Activated T-cell treated with anti-CD3 and anti-CD28 coated beads, Interleukin-2, amount 50 U/mL, for 72 hours (primary cell): ENCODE results near the gene GPATCH3. TPM values are rescaled to one million over a fixed set of nuclear protein-coding genes. Genes with fewer than 3 reads are reported as not detected.
A peak's percentile ranks its signal among the peaks of the same experiment; 100 is the strongest.
"Not testable (repeated sequence)": the region's sequence is repeated elsewhere in the genome, so short reads cannot be mapped to it uniquely, and the experiment has no call there.

Source experiments
- ATAC-seq, 2 donors: fragments of 150-1000 bp; cut with Tn5 transposase; replicated peaks in 1 of 2; 2 replicates each; pipeline ENCODE4 v1.10.0; 2021; ENCODE audit warnings: moderate library complexity in 2 of 2, mild to moderate bottlenecking in 1 of 2
- DNase-seq, 2 donors: peaks; one replicate each; pipeline ENCODE4 v3.0.0; 2021 to 2022; ENCODE audit warnings: mixed read lengths in 1 of 2
- H3K27ac Mint-ChIP-seq: one replicate; pipeline ENCODE4 v1.8.0; 2022; ENCODE audit warnings: mild to moderate bottlenecking, moderate library complexity, mixed read lengths
- H3K27me3 Mint-ChIP-seq: one replicate; pipeline ENCODE4 v1.8.0; 2022; ENCODE audit warnings: low read depth, mixed read lengths
- H3K36me3 Mint-ChIP-seq, 2 donors: one replicate each; pipeline ENCODE4 v1.8.0; 2022; ENCODE audit warnings: mixed read lengths in 2 of 2, mild to moderate bottlenecking in 1 of 2; ENCODE audit not compliant: insufficient read depth in 2 of 2
- H3K4me1 Mint-ChIP-seq: one replicate; pipeline ENCODE4 v1.8.0; 2022; ENCODE audit warnings: low read depth, mixed read lengths
- H3K4me3 Mint-ChIP-seq, 2 donors: one replicate each; pipeline ENCODE4 v1.8.0; 2022; ENCODE audit warnings: mild to moderate bottlenecking in 2 of 2, mixed read lengths in 2 of 2, moderate library complexity in 2 of 2
- H3K9me3 Mint-ChIP-seq, 2 donors: one replicate each; pipeline ENCODE4 v1.8.0; 2022; ENCODE audit warnings: mixed read lengths in 2 of 2
- total RNA-seq, 2 donors: library from RNA; stranded (reverse); gene quantifications; one replicate each; pipeline ENCODE4 v1.2.3, GENCODE V29; 2022

The GPATCH3 gene
- total RNA-seq, 2 donors from 2014 or later, result 10.9 to 11.9 TPM

DNA sequence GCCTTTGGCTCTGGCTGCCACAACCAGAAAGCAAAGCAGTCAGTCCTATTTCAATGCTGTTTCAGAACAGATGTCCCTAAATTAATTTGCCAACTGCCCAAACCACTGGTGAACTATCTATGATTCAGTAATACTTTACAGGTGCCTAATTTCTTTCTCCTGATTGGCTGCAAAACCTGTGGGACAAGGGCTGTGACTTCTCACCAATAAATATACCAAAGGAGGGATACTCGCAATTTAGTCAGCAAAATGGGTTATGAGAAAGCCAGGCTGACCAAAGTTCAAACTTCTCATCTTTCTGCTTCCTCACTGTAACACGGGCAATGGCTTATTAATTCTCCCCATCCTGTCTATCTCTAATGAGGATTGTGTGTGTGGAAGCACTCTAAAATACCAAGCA is 22.9 kb downstream of the GPATCH3 start:
- H3K9me3 Mint-ChIP-seq, result no peaks in the 10 kb centered on the region
- no peak overlapping the region for H3K27ac Mint-ChIP-seq
- H3K4me3 Mint-ChIP-seq, result no peak overlapping the region
- DNase-seq (no peak), ATAC-seq (no peak)
- no peaks in the 10 kb centered on the region for H3K4me1 Mint-ChIP-seq
- H3K27me3 Mint-ChIP-seq, result no peaks in the 10 kb centered on the region
- H3K36me3 Mint-ChIP-seq, result peaks cover 2 to 5% of the 10 kb centered on the region in 2 donors

DNA sequence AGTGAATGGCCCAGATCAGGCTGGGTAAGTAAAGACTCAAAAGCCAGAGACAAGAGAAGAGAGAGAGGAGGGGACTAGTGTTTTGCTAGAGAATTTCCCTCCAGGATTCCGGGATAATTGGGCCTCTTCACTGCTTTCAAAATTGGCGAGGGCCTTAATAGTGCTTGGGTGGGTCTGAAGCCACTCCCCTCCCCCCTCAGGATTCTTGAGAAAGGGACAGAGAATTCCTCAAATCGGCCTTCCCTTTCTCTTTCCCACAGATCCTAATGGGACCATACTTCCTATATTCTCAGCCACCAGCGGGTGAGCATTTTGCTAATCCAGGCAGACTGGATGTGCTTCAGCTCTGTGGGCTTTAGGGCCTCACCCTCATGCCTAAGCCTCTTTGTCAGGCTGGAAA is 25.4 kb downstream of the GPATCH3 start:
- peaks cover 0 to 4% of the 10 kb centered on the region in 2 donors for H3K36me3 Mint-ChIP-seq
- H3K4me1 Mint-ChIP-seq, result no peaks in the 10 kb centered on the region
- H3K9me3 Mint-ChIP-seq, result no peaks in the 10 kb centered on the region
- ATAC-seq (no peak), DNase-seq (no peak)
- no peaks in the 10 kb centered on the region for H3K27me3 Mint-ChIP-seq
- no peak overlapping the region for H3K4me3 Mint-ChIP-seq
- no peak overlapping the region for H3K27ac Mint-ChIP-seq

DNA sequence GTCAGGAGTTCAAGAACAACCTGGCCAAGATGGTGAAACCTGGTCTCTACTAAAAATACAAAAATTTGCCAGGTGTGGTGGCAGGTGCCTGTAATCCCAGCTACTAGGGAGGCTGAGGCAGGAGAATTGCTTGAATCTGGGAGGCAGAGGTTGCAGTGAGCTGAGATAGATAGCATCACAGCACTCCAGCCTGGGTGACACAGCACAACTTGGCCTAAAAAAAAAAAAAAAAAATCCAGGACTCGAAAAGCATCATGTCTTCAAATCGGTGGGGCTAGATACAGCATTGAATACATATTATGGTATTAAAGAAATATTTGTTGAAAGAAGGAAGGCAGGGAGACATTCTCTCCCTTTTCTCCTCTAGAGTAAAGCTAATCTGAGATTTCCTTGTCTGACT is 27.2 kb downstream of the GPATCH3 start:
- H3K4me3 Mint-ChIP-seq, ATAC-seq, H3K9me3 Mint-ChIP-seq, H3K27me3 Mint-ChIP-seq, H3K27ac Mint-ChIP-seq, DNase-seq, H3K36me3 Mint-ChIP-seq, H3K4me1 Mint-ChIP-seq: not testable (repeated sequence)

DNA sequence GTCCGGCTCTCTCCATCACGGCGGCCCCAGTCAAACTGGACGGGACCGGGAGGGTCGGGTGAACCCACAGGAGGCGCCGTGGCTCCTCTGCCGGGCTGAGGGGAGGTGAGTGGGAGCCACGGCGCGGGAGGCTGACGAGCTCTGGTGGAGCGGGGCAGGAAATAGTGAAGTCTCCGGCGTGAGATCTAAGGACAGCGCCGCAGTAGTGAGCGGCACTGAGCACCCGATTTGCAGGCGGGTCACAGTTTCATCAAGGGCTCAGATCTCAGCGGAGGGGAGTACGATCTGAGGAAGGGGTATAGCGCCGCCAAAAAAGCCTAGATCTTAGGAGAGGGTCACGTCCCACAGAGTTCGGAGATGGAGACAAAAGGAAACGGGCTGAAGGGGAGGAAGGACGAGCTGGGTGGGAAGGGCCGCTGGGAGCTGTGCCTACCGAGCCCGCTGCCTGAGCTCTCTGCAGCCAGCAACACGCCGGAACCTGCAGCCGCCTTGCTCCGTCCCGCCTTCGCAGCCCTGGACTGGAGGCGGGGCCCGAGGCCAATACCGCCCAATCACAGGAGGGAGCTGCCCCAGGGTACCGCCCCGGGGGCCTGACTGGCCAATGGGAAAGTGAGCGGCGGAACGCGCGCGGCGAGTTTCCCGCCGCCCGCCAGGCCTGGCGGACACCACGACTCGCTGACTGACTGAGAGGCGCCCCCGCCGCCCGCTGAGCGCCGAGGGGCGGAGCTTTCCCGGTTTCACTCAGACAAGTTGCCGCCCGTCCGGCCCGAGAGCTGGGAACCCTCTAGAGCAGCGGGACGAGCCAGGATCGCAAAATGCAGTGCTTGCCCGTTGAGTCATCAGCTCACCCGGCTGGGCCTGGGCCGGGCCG is 35.4 kb downstream of the GPATCH3 start:
- Mint-ChIP-seq H3K4me1 (peaks cover 25% of the 10 kb centered on the region), H3K27ac (peak overlapping the region; percentile 86), H3K27me3 (no peaks in the 10 kb centered on the region), H3K9me3 (no peaks in the 10 kb centered on the region), H3K4me3 (peak overlapping the region; percentile 96 to 98), H3K36me3 (no peaks in the 10 kb centered on the region)
- ATAC-seq (peak; percentile 95 to 97), DNase-seq (peak; percentile 97 to 98)

DNA sequence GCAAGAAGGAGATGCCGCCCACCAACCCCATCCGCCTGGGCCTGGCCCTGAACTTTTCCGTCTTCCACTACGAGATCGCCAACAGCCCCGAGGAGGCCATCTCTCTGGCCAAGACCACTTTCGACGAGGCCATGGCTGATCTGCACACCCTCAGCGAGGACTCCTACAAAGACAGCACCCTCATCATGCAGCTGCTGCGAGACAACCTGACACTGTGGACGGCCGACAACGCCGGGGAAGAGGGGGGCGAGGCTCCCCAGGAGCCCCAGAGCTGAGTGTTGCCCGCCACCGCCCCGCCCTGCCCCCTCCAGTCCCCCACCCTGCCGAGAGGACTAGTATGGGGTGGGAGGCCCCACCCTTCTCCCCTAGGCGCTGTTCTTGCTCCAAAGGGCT is 36.6 kb downstream of the GPATCH3 start:
- Mint-ChIP-seq H3K4me1 (peaks cover 25% of the 10 kb centered on the region), H3K36me3 (no peaks in the 10 kb centered on the region), H3K4me3 (peak overlapping the region; percentile 96 to 98), H3K9me3 (no peaks in the 10 kb centered on the region), H3K27ac (no peak overlapping the region), H3K27me3 (no peaks in the 10 kb centered on the region)
- ATAC-seq (no peak), DNase-seq (no peak)

GRCh38 chr1:26862781-26863684 is 37.2 kb downstream of the GPATCH3 start, which contains the start of gene SFN:
TSS of gene SFN (plus strand) at chr1:26863149. CDS start at chr1:26863213, 64 bp downstream.
- Mint-ChIP-seq H3K27me3 (no peaks in the 10 kb centered on the region), H3K36me3 (no peaks in the 10 kb centered on the region), H3K9me3 (no peaks in the 10 kb centered on the region), H3K4me1 (peaks cover 25% of the 10 kb centered on the region), H3K4me3 (peak within 1 kb of the TSS; percentile 96 to 98), H3K27ac (peak within 1 kb of the TSS; percentile 61)
- ATAC-seq (no peak), DNase-seq (peak; percentile 61 to 66)

GRCh38 chr1:26861889-26862378 is 38.3 kb downstream of the GPATCH3 start:
- Mint-ChIP-seq H3K27ac (no peak overlapping the region), H3K36me3 (no peaks in the 10 kb centered on the region), H3K4me1 (peaks cover 25% of the 10 kb centered on the region), H3K27me3 (no peaks in the 10 kb centered on the region), H3K9me3 (no peaks in the 10 kb centered on the region), H3K4me3 (peak overlapping the region in 1 of 2 donors; percentile 13)
- ATAC-seq (no peak), DNase-seq (no peak)

- ATAC-seq (no peak), DNase-seq (no peak)
- H3K36me3 Mint-ChIP-seq, result no peaks in the 10 kb centered on the region
- H3K27ac Mint-ChIP-seq, result no peak overlapping the region
- H3K4me3 Mint-ChIP-seq, result peak overlapping the region in 1 of 2 donors; percentile 38
- peaks cover 25% of the 10 kb centered on the region for H3K4me1 Mint-ChIP-seq
- no peaks in the 10 kb centered on the region for H3K9me3 Mint-ChIP-seq
- H3K27me3 Mint-ChIP-seq, result no peaks in the 10 kb centered on the region
Observed at GRCh38 chr1:26861286-26861701, 39.0 kb downstream of the GPATCH3 start.

- no peaks in the 10 kb centered on the region for H3K9me3 Mint-ChIP-seq
- H3K27ac Mint-ChIP-seq, result no peak overlapping the region
- H3K27me3 Mint-ChIP-seq, result no peaks in the 10 kb centered on the region
- peaks cover 20% of the 10 kb centered on the region for H3K4me1 Mint-ChIP-seq
- H3K4me3 Mint-ChIP-seq, result no peak overlapping the region
- H3K36me3 Mint-ChIP-seq, result no peaks in the 10 kb centered on the region
- ATAC-seq (no peak), DNase-seq (no peak)
Observed at GRCh38 chr1:26858891-26859640, 41.2 kb downstream of the GPATCH3 start.

DNA sequence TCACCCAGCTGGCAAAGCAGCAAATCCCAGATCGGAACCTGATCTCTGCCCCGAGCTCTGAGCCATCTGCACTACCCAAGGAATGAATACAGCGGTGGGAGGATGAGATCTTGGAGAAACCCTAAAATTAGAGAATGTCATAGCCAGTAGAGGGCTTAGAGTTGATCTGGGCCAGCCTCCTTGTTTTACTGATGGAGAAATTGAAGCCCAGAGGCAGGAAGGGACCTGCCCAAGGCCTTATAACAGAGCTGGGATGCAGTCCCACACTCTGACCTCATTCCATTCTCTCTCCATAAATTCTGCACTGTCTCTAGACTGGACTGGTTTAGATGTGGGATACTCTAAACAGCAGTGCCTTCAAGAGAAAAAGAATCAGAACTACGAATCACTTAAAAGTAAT is 42.1 kb downstream of the GPATCH3 start:
- H3K4me3 Mint-ChIP-seq, result no peak overlapping the region
- no peaks in the 10 kb centered on the region for H3K9me3 Mint-ChIP-seq
- DNase-seq, result no peak
- H3K27me3 Mint-ChIP-seq, result no peaks in the 10 kb centered on the region
- no peak overlapping the region for H3K27ac Mint-ChIP-seq
- H3K4me1 Mint-ChIP-seq, result peaks cover 13% of the 10 kb centered on the region
- ATAC-seq, result no peak
- H3K36me3 Mint-ChIP-seq, result peaks cover under 1 to 2% of the 10 kb centered on the region in 2 donors

DNA sequence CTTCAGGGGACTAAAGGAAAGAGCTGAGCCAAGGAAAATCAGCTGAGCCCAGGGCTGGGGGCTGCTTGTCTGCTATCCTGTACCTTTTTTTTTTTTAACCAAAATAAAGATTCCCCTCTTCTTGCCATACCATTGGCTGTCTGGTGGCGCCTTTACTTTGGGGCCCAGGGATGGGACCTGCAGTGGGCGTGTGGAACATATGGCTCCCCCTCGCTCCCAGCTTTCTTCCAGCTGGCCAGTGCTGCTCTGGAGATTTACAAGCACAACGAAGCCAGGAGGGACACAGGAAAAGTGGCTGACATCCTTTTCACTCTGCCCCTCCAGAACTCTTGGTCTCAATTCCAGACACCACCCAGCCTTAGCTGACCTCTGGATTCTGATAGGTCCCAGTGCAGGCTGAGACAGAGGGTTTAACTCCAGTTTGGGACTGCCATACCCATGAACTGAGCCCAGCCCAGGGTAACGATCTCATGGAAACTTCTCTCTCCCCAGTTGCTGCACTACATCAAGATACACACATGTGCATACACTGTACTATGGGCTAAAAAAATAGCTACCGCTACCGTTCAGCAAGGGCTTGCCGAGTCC is 42.7 kb downstream of the GPATCH3 start:
- Mint-ChIP-seq H3K36me3 (peaks cover 2 to 3% of the 10 kb centered on the region in 2 donors), H3K9me3 (no peaks in the 10 kb centered on the region), H3K27ac (no peak overlapping the region), H3K27me3 (no peaks in the 10 kb centered on the region), H3K4me3 (no peak overlapping the region), H3K4me1 (peaks cover 7% of the 10 kb centered on the region)
- no peak for DNase-seq
- no peak for ATAC-seq
